ENCODE results near the gene HIC2.
"Not testable (repeated sequence)": the region's sequence is repeated elsewhere in the genome, so short reads cannot be mapped to it uniquely, and the experiment has no call there.

Gene HIC2

DNA sequence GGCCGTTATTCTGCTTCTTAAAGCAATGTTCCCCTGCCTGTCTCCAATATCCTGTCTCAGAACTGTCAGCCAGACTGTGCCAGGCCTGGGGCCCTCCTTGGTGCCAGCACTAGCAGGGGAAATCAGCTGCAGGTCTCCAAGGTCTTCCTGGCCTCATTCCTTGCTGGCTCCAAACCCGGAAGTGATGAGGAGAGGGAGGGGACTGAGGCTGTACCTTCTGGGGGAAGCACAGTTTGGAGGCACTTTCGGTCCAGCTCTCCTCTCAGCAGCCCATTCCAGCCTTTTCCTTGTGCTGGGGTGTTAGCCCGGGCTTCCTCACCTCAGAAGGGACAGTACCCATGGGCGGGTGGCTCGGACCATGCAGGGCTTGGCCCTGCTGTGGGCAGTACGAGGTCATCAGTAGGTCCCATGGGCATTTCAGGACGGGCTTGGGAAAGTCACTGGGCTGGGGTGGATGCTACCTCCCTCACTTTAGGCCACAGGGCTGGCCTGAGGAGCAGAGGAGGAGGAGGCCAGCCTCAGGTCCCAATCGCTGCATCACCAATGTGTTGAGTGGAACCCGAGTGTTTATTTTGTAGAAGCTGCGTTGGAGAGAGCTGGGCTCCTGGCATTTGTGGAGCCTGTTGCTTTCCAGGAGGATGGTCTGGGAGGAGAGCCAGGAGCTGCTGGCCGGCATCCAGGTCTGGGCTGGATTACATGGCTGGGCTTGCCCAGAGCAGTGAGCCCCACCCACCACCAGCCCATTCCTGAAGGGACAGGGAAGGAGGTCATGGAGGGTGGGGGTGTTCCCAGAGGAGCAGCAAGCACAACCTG is 19.0 kb downstream of the HIC2 start:
- DNase-seq: not testable (repeated sequence)

DNA sequence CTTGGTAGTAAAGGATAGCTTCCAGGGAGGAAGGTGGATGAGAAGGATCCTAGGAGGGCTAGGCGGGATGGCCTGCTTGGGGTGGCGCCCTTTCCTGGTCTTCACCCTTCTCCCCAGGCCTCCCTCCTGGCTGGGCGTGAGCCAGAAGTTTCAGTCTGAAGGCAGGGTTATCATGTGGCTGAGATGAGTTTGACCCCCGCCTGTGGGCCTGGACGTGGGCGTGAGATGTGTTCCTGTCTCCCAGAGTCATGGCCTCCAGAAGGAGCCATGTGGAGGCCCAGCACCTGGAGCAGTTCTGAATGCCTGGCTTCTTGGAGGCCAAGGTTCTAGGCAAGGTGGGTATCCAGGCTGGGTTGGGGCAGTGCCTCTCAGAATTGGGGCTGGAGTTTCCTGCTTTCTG is 20.8 kb downstream of the HIC2 start:
- not testable (repeated sequence) for DNase-seq

DNA sequence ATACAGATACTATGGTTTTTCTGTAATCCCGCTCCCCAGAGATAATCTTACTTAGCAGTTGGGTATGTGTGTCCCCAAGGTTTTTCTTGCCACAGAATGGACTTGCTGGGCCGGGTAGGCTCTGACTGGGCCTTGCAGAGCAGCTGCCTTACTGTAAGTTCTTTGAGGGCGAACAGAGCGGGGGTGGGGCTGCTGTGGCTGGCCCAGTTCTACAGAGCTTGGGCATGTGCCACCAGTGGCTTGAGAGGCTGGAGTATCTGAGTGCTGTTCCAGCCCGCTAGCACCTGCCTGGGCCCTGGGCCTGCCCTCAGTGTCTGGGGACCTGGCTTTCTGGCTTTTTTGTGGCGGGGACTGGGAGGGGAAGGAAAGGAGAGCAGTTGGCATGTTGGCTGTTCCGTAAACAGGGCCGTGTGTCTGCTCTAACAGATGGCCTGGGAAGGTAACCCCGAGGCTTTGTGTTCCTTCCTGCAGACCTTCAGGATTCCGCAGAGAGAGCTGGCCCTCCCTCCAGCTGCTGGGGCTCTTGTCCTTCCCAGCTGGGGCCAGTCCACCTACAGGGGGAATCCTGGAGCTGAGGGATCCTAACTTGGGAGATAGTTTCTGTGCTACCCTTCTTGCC is 23.0 kb downstream of the HIC2 start:
- DNase-seq: not testable (repeated sequence)

DNA sequence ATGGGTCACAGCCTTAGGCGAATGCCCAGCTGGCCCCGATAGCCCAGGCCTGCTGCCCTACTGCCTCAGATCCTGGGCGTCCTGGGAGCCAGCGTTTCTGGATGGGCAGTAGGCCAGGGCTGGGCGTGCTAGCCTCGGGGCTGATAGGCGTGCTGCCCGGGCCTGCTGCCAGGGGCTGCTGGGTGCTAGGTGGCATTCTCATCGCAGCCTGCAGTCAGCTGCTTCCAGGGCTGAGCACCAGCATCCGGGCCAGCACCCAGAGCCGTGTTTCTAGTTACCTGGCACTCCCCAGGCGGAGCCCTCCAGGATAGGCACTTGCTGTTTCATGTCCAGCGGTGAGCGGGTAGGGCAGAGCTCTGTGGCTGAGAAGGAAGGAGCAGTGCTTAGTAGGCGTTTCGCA is 23.5 kb downstream of the HIC2 start:
- not testable (repeated sequence) for DNase-seq

DNA sequence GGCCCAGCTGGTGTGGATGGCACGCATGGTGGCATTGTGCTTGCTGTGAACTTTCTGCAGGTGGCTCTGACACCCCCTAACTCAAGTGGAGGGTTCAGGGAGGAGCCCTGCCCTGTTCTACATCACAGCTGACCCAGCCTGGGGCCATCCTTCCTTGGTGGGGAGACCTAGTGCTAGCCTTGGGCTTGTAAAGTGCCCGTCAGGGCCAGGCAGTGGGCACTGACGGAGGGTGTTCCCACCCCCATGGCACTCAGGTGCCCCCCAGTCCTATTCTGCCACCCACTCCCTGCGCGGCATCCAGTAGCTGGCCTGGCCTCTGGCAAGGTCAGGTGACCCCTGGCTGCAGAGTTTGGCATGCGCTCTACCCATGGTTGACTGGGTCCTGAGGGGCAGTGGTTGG is 24.0 kb downstream of the HIC2 start:
- DNase-seq: not testable (repeated sequence)

DNA sequence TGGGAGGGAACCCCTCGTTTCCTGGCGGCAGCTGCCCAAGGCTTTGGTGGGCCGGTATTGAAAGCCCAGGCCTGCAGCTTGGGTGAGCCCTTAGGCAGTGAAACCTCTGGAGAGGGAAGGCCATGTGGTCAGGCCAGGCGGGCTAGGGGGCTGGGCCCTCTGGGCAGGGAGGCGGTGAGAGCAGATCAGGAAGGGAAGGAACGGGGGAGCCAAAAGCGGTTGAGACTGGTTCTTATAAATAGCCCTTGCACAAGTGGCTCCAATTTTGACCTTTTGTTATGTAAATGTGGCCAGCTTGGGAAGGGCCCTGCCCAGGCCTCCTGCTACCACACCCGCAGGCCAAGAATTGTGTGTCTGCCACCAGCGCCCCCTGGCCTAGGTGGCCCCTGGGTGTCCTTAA is 25.0 kb downstream of the HIC2 start:
- not testable (repeated sequence) for DNase-seq

DNA sequence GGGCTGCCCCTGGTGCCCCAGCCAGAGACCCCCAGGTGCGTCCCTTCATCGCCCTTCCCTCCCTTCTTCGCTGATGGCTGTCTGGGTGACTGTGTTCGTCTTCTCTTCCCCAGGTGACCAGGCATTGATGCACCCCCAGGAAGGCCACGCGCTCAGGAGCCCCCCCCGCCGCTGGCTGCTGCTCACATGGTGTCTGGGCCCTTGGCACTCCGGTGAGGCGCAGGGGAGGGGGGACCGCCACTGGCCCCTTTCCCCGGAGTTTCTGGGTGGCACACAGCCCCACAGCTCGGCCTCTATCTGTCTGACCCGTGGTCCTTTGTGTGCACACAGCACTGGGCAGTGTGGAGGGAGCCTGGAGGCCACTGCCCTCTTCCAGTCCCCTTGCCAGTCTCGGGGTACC is 25.5 kb downstream of the HIC2 start:
- not testable (repeated sequence) for DNase-seq

DNA sequence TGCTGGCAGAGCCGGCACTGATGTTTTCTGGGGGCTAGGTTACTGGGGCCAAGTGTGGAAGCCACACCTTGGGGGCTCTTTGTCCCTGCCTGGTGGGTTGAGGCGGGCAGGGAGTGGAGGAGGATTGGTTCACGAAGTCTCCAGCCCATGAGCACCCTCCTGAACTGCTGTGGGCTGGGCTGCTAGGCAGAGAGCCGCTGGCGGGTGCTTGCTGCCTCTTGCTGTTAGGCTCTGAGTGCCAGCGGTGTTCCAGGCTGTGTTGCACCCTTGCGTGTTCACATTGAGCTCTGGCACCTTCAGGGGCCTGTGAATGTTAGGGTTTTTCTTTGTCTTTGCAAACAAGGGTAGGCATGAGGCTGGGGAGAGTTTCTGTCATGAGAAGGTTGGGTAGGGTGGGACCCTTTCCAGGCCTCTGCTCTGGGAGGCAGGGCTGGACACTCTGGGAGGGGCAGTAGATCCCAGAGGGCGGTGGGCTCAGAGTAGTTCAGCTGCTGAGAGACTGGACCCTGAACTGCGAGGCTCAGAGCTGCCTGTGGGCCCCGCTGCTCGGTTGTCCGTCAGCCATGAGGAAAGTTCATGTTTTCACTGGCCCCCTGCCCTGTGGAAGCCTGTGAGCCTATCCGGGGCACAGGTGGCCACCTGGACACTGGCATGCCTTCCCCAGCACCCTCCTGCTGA is 26.0 kb downstream of the HIC2 start:
- no peak for DNase-seq

DNA sequence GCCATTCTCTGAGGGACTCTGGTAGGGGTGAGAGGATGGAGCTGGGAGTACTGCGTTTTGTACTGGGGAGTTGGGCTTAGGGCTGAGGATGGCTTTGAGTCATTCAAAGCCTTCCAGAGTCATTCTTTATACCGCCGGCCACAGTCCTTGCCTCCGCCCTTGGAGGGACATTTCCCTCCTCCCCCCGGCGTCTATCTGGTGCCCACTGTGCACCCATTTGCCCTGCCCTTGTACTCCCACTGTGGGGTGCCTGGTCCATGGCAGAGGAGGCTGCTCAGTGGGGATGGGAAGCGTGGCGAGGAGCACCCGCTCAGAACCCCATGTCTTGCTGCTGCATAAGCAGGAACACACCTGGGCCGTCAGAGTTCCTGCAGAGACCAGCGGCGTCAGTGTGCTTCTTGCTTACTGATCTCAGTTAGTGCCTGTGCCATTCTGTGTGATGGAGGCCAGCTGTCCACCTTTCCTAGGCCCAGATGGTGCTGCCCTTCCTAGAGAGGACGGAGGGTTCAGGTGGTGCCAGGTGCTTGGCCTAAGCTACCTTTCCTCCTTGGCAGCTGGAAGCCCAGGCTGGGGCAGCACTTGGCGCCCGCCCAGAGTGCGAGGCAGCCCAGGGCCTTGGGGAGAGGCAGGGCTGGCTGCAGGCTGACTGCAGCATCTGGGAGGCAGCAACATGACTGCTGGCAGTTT is 26.7 kb downstream of the HIC2 start:
- DNase-seq: no peak

DNA sequence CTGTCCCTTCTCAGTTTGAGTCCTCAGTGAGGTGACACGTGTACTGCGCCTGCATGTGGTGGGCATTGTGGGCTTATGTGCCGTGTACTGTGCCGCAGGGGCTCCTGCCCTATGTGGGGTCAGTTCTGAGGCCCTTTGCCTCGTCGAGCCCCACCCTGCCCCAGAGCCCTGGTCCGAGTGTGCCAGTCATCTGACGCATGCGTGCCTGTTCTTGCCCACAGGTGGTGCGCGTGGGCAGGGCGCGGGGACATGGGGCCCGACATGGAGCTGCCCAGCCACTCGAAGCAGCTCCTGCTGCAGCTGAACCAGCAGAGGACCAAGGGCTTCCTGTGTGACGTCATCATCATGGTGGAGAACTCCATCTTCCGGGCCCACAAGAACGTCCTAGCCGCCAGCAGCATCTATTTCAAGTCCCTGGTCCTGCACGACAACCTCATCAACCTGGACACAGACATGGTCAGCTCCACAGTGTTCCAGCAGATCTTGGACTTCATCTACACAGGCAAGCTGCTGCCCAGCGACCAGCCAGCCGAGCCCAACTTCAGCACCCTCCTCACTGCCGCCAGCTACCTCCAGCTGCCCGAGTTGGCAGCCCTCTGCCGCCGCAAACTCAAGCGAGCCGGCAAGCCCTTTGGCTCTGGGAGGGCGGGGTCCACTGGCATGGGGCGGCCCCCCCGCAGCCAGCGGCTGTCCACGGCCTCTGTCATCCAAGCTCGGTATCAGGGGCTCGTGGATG is 27.7 kb downstream of the HIC2 start:
- no peak for DNase-seq

DNA sequence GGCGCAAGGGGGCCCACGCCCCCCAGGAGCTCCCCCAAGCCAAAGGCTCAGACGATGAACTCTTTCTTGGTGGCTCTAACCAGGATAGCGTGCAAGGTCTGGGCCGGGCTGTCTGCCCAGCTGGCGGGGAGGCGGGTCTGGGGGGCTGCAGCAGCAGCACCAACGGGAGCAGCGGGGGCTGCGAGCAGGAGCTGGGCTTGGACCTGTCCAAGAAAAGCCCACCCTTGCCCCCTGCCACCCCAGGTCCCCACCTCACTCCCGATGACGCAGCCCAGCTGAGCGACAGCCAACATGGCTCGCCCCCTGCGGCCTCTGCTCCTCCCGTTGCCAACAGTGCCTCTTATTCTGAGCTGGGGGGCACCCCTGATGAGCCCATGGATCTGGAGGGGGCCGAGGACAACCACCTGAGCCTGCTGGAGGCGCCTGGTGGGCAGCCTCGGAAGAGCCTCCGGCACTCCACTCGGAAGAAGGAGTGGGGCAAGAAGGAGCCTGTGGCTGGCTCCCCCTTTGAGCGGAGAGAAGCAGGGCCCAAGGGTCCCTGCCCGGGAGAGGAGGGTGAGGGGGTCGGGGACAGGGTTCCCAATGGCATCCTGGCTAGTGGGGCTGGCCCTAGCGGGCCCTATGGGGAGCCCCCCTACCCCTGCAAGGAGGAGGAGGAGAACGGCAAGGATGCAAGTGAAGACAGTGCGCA is 28.4 kb downstream of the HIC2 start:
- no peak for DNase-seq

DNA sequence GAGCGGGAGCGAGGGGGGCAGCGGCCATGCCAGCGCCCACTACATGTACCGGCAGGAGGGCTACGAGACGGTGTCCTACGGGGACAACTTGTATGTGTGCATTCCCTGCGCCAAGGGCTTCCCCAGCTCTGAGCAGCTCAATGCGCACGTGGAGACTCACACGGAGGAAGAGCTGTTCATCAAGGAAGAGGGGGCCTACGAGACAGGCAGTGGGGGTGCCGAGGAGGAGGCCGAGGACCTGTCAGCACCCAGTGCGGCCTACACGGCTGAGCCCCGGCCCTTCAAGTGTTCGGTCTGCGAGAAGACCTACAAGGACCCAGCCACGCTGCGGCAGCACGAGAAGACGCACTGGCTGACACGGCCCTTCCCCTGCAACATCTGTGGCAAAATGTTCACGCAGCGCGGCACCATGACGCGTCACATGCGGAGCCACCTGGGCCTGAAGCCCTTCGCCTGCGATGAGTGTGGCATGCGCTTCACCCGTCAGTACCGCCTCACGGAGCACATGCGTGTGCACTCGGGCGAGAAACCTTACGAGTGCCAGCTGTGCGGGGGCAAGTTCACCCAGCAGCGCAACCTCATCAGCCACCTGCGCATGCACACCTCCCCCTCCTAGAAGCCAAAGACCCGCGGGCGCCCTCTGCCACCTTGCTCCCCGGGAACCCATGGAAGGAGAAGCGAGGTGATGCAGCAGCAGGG is 29.1 kb downstream of the HIC2 start:
- no peak for DNase-seq

DNA sequence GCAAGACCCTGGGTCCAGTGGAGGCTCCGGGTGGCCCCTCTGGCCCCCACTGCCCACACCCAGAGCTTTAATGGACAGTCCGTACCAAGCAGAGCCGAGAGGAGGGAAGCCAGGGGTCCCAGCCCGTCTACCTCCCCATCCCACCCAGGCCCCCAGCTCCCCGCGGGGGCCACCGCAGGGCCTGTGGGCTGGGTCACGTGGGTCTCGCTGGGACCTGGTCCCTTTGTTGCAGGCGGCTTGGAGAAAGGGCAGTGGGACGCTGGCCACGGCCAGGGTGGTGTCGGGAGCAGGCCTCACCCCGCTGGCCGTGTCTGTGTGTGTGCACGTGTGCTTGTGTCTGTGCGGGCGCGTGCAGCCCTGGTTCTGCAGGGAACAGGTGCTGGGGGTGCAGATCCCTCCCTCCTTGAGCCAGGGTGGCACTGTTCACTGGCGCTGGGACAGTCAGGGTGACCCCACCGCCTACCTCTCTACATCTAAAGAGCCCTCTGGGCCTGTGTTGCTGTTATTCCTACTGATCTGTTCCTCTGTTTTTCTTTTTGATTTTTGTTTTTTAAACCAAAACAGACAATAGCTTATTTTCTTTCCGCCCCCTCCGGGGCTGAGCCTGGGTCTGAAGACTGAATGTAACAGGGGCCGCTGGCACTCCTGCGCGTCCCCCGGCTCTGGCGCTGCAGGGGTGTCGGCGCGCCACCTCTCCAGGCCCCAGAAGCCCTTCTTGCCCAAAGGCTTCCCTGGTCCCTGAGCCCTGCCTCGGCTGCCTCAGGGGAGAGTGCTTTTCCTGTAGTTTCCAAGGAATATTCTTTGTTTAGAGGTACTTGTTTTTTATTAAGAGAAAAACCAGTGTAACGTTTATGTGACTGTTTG is 29.9 kb downstream of the HIC2 start:
- DNase-seq: no peak

DNA sequence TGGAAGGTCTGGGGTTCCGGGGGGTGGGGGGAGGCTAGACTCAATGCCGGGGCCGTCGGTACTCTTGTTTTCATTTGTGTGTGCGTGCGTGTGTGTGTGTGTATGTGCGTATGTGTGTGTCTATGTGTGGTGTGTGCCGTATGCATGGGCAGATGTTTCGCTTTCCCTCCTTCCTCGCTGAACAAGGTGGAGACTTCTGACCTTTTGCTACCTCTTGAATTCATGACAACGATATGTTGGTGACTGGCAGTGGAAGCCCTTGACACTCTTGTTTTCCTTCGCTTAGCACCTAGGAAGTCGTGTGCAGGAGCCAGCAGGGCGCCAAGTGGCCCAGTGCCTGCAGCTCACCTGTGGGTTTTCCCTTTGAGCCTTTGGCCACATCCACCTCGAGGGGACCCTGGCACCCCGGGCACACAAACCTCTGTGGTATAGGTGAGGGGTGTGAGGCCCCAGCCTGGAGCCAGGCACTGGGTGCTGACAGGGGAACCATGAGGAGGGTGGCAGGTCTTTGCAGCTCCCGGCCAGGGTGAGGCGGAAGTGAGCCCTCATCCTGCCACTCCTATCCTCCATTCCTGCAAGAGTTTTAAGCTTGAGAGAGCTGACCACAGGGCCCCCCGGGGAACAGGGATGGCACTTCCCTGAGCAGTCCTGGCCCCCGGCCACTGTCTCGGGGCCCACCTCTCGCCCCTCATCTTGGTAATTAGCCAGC is 30.7 kb downstream of the HIC2 start:
- no peak for DNase-seq

DNA sequence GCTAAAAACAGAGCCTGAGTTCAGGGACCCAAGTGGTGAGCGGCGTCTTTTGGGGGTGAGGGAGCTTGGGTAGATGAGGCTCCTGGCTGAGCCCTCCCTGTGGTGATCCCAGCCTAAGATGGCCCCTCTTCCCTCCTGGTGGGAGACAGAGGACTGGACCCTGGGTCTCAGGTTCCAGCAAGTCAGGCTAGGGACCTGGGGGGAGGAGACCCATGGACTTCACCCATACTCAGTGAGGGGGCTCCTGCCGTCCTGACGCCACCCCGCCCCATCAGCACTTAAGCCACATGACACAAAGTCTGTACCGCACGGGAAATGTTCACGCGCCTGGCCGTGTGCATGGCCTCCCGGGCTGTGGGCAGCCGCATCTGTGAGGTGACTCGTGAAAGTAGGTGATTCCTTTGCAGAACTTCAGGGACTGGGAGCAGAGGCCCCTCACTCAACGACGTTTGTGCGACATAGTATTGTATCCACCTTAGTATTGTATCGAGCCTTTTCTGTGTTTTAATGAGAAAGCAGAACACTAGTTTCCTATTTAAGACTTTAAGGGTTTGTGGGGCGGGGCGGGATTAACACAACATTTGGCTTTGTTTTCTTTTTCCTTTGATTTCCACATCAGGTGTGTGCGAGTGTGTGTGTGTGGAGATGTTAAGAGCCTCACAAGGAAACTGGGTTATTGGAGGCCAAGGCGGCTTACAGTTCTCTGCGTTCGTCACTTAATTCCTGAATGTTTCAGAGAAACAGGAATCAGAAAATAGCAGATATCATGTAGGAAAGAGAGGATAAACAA is 31.7 kb downstream of the HIC2 start:
- no peak for DNase-seq

DNA sequence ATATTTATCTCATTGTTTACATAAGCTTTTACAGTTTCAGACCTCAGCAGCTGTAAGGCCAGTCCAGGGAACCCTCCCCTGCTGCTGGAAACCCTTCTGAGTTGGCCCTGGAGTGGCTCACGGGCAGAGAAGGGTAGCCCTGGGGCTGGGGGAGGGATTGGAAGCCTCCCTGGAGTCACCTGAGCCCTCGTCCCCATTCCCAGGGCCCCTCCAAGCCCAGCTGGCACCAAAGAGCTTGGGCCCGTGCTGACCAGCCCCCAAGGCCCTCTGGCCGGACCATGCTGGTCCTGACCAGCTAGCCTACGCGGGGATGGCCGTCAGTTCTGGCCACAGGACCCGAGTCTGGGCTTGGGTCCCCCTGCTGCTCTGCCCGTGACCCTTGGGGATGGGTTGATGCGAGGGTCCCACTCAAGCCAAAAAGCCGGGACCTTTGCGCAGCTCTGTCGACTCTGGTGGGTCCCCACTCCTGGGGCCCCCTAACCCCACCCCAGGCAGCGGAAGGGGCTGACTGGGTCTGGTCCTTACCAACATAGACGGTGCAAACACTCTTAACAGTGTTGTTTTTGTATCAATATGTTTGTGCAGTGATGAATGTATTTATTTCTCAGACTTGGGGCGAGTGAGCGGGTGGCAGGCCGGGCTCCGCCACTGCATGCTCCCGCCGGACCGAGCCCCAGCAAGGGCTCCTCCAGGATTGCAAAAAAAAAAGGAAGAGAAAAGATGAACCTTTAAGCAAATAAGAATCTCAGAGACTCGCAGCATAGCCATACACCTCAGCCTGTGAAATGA is 32.6 kb downstream of the HIC2 start:
- no peak for DNase-seq

DNA sequence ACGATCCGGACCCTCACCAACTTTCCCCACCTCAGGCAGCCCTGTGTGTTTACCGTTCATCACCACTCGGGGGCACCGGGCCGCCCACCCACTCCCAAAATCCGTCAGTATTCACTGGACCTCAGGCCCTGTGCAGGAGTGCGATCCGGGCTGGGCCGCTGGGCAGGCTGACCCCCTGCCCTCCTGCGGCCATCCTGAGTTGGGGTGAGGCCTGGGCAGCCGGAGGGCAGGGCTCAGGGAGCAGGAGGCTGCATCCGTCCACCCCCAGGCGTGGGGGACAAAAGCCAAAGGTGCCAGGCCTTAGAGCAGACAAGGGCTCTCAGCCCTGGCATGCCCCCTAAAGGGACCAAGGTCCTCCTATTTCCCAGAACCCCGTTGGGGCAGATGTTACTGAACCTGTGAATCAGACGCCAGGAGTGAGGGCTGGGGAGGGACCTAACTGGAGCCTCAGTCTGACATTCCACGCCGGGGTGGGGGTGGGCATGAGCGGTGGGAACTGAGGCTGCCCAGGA is 33.2 kb downstream of the HIC2 start:
- no peak for DNase-seq

DNA sequence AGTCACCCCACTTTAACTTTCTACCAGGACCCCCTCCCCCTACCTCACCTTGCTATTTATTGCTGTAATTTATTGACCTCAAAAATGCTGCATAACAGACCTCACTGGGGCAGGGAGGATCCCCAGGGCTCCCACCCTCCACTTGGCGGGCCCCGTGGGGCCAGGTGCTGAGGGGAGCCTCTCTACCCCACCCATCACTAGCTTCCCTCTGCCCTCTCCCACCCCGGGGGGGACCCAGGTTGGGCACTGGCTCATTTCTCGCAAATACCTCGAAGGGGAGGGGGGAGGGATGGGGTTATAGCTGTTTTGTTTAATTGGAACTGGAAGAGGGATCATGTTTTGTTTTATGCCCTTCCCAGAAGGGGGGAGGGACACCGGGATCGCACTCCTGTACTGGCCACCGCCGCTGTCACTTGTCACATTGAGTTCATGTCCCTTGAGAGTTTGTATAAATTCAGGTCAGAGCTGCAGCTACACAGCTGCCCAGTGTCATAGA is 33.7 kb downstream of the HIC2 start:
- DNase-seq: no peak

Measured in Kasumi-1 (cell line).